Osteocyte (in vitro differentiated cells): ENCODE data around the gene KCNN4. TPM values are rescaled to one million over a fixed set of nuclear protein-coding genes. Genes with fewer than 3 reads are reported as not detected.
"Not testable (repeated sequence)": the region's sequence is repeated elsewhere in the genome, so short reads cannot be mapped to it uniquely, and the experiment has no call there.

Source experiments
- DNase-seq: peaks from one replicate; pipeline ENCODE4 v3.0.0; 2021; ENCODE audit warnings: mixed read lengths; ENCODE audit not compliant: unreplicated experiment; ENCODE audit errors: extremely low spot score
- H3K27ac Mint-ChIP-seq: one replicate; pipeline ENCODE4 v1.8.0; 2021; ENCODE audit warnings: mild to moderate bottlenecking, mixed read lengths; ENCODE audit not compliant: unreplicated experiment
- H3K27me3 Mint-ChIP-seq: one replicate; pipeline ENCODE4 v1.8.0; 2021; ENCODE audit warnings: mixed read lengths; ENCODE audit not compliant: unreplicated experiment
- H3K36me3 Mint-ChIP-seq: one replicate; pipeline ENCODE4 v1.8.0; 2021; ENCODE audit warnings: mixed read lengths; ENCODE audit not compliant: unreplicated experiment
- H3K4me1 Mint-ChIP-seq: one replicate; pipeline ENCODE4 v1.8.0; 2021; ENCODE audit warnings: mixed read lengths; ENCODE audit not compliant: unreplicated experiment
- H3K4me3 Mint-ChIP-seq: one replicate; pipeline ENCODE4 v1.8.0; 2021; ENCODE audit warnings: mild to moderate bottlenecking, moderate library complexity, mixed read lengths; ENCODE audit not compliant: unreplicated experiment
- H3K9me3 Mint-ChIP-seq: one replicate; pipeline ENCODE4 v1.8.0; 2021; ENCODE audit warnings: mixed read lengths; ENCODE audit not compliant: unreplicated experiment
- total RNA-seq: library from RNA; stranded (reverse); gene quantifications from 2 replicates; pipeline ENCODE4 v1.2.1, GENCODE V29; 2021
- TF ChIP-seq, protein P1 (sequence below): fragments of 200-600 bp; sonication (generic); IDR thresholded peaks from 2 replicates; pipeline ENCODE4 v1.5.0; 2021; ENCODE audit warnings: antibody characterized with exemption, mild to moderate bottlenecking, moderate library complexity

Gene KCNN4
- total RNA-seq, 1 donor from 2014 or later: 0.64 TPM

DNA sequence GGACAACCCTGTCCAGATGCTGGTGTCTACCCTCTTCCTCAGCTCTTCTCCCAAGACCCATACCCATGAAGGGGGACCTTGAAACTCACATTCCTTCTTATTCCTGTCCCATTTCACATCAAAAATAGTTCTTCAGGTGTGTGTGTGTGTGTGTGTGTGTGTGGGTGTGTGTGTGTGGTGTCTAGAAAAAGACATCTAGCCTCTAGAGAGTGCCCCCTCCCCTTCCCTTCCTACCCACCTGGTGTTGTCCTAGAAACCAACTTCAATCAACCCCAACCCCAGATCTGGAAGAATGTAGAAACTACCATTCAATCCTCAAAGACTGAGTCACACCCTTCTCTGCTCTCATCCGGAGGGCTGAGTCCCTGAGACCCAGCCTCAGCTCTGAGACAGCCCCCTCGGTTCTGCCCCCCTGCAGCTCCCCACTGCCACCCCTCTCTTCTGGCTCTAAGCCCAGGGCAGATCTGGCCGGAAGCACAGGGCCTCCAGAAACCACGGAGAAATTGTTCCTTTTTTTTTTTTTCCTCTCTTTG is 3.5 kb downstream of the KCNN4 start:
- TF ChIP-seq, protein P1, sequence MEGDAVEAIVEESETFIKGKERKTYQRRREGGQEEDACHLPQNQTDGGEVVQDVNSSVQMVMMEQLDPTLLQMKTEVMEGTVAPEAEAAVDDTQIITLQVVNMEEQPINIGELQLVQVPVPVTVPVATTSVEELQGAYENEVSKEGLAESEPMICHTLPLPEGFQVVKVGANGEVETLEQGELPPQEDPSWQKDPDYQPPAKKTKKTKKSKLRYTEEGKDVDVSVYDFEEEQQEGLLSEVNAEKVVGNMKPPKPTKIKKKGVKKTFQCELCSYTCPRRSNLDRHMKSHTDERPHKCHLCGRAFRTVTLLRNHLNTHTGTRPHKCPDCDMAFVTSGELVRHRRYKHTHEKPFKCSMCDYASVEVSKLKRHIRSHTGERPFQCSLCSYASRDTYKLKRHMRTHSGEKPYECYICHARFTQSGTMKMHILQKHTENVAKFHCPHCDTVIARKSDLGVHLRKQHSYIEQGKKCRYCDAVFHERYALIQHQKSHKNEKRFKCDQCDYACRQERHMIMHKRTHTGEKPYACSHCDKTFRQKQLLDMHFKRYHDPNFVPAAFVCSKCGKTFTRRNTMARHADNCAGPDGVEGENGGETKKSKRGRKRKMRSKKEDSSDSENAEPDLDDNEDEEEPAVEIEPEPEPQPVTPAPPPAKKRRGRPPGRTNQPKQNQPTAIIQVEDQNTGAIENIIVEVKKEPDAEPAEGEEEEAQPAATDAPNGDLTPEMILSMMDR: no peak
- H3K4me3 Mint-ChIP-seq: no peak overlapping the region
- peaks cover 50% of the 10 kb centered on the region for H3K4me1 Mint-ChIP-seq
- H3K27me3 Mint-ChIP-seq: no peaks in the 10 kb centered on the region
- H3K9me3 Mint-ChIP-seq: no peaks in the 10 kb centered on the region
- H3K27ac Mint-ChIP-seq: peak overlapping the region; percentile 44
- no peaks in the 10 kb centered on the region for H3K36me3 Mint-ChIP-seq
- DNase-seq: no peak

DNA sequence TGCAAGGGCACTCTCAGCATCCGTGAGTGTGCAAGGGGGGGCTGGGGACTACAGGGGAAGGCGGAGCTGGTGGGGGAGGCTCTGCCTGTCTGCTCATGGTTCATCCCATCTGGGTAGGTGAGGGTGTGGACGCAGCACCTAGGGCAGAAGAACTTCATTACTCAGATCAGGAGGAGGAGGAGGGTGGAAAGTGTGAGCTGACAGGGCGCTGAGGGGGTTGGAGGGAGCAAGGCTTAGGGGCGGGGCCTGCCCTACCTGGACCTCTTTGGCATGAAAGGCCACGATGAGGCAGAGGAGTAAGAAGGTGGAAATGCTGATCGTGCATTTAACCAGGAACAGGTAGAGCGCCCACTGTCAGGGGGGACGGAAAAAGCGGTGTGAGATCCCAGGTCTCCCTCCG is 4.5 kb downstream of the KCNN4 start:
- Mint-ChIP-seq H3K27ac (no peak overlapping the region), H3K36me3 (no peaks in the 10 kb centered on the region), H3K4me3 (no peak overlapping the region), H3K4me1 (peaks cover 47% of the 10 kb centered on the region), H3K9me3 (no peaks in the 10 kb centered on the region), H3K27me3 (no peaks in the 10 kb centered on the region)
- no peak for DNase-seq
- TF ChIP-seq, protein P1: no peak

DNA sequence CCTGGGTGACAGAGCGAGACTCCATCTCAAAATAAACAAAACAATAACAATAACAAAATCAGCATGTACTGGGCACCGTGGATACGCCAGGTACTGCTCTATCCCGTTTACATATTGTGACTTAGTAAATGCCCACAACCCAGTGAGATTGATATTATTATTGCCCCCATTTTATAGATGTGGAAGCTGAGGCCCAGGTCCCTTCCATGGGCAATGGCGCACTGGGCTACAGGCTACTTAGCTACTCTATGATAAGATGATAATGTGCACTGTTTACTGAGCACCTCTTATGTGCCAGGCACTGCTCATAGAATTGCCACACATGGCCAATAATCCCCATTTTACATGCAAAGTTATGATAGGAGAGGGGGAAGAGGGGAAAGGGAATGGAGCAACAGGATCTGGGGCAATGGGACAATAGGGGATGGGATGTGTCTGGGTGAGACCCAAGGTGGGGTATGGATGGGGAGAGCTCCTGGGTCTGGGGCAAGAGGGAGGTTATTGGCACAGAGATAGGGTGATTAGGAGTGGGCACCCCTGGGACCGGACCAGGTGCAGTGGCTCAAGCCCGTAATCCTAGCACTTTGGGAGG is 5.4 kb downstream of the KCNN4 start:
- Mint-ChIP-seq H3K27ac (no peak overlapping the region), H3K9me3 (no peaks in the 10 kb centered on the region), H3K36me3 (no peaks in the 10 kb centered on the region), H3K4me1 (peaks cover 38% of the 10 kb centered on the region), H3K27me3 (no peaks in the 10 kb centered on the region), H3K4me3 (no peak overlapping the region)
- TF ChIP-seq, protein P1: no peak
- no peak for DNase-seq

DNA sequence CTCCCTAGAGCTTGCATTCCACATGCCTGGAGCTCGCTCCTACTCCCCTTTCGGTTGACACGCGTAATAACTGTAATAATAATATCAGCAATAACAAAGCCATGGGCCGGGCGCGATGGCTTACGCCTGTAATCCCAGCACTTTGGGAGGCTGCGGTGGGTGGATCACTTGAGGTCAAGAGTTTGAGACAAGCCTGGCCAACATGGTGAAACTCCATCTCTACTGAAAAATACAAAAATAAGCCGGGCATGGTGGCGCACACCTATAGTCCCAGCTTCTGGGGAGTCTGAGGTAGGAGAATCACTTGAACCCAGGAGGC is 5.9 kb downstream of the KCNN4 start:
- not testable (repeated sequence) for H3K27ac Mint-ChIP-seq, H3K9me3 Mint-ChIP-seq, H3K27me3 Mint-ChIP-seq, H3K4me3 Mint-ChIP-seq, DNase-seq, H3K36me3 Mint-ChIP-seq
- H3K4me1 Mint-ChIP-seq: peaks cover 35% of the 10 kb centered on the region

DNA sequence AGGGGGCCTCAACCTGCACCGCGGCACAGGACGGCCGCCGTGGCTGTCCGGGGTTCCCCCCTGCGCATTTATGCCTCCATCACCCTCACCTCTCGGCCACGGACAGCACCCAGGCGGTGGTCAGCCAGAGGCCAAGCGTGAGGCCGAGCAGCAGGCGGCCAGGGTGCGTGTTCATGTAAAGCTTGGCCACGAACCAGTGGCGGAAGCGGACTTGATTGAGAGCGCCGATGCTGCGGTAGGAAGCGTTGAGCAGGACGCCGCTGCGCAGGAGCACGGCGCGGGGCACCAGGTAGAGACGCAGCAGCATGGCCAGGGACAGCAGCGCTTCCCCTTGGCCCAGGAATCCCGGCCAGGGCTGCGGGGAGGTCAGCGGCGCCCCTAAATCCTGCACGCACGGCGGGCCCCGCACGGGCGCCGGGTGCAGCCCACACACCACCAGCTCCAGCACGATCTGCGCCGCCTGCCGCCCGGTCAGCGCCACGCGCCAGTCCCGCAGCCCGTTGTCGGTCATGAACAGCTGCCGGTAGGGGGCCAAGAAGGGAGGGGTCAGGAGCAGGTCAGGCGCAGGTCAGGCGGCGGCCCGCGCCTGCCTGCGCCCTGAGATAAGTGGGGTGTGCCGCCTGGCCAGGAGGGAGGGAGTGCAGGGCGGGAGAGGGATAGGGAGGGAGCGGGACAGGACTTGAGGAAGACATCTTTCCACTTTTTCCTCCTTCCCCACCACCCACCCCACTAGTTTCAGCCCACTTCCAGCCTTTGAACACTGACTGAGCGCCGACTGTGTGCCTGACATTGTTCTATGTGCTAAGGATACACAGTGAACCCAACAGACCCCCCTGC is 6.5 kb downstream of the KCNN4 start:
- Mint-ChIP-seq H3K9me3 (no peaks in the 10 kb centered on the region), H3K4me1 (peaks cover 29% of the 10 kb centered on the region), H3K27ac (no peak overlapping the region), H3K27me3 (no peaks in the 10 kb centered on the region), H3K36me3 (no peaks in the 10 kb centered on the region), H3K4me3 (no peak overlapping the region)
- TF ChIP-seq, protein P1: peak; percentile 61
- no peak for DNase-seq
